Measurements from ENCODE around the gene TRNT1. TPM values are rescaled to one million over a fixed set of nuclear protein-coding genes. Genes with fewer than 3 reads are reported as not detected.
A peak's percentile ranks its signal among the peaks of the same experiment; 100 is the strongest.

Gene TRNT1
- total RNA-seq: 10 to 100 TPM; 10.3 to 20.8 (median 17.0) TPM

DNA sequence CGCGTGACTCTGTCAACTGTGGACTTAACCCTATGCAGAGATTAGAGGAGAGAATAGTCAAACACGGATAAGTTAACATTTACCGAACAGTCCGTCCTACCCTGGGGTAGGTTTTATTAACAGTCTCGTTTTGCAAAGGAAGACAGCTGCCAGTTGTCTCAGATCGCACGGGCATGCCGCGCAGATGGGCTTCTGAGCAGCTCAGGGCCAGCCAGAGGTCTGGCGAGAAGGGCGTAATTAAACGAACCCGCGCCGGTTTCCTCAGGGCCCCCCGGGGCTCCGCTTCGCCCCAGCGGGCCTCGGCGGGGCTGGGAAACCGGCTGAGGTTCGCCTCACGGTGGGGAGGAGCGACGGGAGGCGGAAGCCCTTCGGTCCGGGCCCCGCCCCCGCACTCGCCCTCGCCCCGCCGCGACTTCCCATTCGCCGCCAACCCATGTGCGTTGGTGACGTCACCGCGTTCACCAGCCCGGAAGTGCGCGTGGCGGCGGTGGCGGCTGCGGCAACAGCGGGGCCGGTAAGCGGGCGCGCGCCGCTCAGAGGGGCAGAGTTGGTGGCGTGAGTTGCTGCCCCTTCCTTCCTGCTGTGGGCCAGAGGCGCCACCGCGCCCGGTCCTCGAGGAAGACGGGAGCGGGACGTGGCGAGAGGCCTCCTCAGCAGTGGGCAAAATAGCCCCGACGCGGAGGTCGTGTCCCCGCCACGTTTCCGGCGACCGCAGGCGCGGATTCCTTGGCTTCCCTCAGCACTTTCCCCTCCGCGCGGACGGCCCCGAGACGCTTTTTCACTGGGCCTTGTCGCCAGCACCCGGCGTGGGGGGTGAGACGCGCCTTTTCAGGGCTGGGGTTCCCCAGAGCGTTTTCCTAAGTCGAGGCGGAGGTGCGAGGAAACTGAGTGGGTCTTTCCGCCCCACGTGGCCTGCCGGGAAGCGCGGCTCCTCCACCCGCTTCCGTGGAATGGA, at the start of gene TRNT1:
Gene TRNT1, plus strand, starts transcription at position 464 of the 955 bp plus-strand sequence. CDS start 2,101 bp downstream, outside the sequence.
- intact Hi-C loops (cut with DNase I): no loop called here
- H3K27me3 ChIP-seq: no peaks in the 10 kb centered on the region
- H3K4me1 ChIP-seq: peaks cover 7 to 37% (median 13%) of the 10 kb centered on the region in 3 donors
- WGBS, 2 donors: 1 to 3% methylated on average over 21 to 29 of the region's 100 CpGs
- TF ChIP-seq, protein P1, sequence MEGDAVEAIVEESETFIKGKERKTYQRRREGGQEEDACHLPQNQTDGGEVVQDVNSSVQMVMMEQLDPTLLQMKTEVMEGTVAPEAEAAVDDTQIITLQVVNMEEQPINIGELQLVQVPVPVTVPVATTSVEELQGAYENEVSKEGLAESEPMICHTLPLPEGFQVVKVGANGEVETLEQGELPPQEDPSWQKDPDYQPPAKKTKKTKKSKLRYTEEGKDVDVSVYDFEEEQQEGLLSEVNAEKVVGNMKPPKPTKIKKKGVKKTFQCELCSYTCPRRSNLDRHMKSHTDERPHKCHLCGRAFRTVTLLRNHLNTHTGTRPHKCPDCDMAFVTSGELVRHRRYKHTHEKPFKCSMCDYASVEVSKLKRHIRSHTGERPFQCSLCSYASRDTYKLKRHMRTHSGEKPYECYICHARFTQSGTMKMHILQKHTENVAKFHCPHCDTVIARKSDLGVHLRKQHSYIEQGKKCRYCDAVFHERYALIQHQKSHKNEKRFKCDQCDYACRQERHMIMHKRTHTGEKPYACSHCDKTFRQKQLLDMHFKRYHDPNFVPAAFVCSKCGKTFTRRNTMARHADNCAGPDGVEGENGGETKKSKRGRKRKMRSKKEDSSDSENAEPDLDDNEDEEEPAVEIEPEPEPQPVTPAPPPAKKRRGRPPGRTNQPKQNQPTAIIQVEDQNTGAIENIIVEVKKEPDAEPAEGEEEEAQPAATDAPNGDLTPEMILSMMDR (IDR thresholded peaks at IDR 0.05): peak in 1 of 6 experiments; percentile 7
- peak in 2 of 4 donors; percentile 89 to 92 for TF ChIP-seq POLR2A (IDR thresholded peaks at IDR 0.05)
- peaks cover 0 to 27% (median 3%) of the 10 kb centered on the region in 3 donors for H3K36me3 ChIP-seq
- DNase-seq: peak; percentile 49
- H3K27ac ChIP-seq: peak within 1 kb of the TSS; percentile 92 to 97 (median 95)
- no peaks in the 10 kb centered on the region for H3K9me3 ChIP-seq
- H3K4me3 ChIP-seq: peak within 1 kb of the TSS; percentile 90 to 98 (median 92)

DNA sequence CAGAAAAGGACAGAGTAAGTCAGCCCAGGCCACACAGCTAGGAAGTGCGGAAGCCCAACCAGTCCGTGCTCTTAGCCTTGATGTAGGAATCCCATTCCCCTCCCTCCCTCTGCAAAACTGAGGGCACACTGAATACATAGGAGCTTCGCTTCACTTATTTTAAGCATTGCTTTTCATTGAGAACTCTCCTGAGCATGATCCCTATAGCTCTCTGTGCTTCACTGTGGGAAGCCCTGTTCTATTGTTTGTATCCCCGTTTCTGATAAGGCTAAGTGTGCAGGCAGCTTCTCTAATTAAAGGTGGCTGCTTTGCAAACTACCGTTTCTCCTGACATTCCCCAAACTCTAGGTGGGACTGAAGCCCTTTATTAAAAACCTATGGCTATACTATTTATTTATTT, 46.4 kb upstream of the TRNT1 start:
- no peak overlapping the region for H3K4me3 ChIP-seq
- no peaks in the 10 kb centered on the region for H3K9me3 ChIP-seq
- H3K27me3 ChIP-seq: no peaks in the 10 kb centered on the region
- no peaks in the 10 kb centered on the region for H3K36me3 ChIP-seq
- intact Hi-C loops (cut with DNase I): no loop called here
- H3K4me1 ChIP-seq: no peaks in the 10 kb centered on the region
- no peak overlapping the region for H3K27ac ChIP-seq
- 52 to 67% methylated on average over 4 to 5 of the region's 5 CpGs for WGBS, 2 donors
- DNase-seq: no peak
- TF ChIP-seq, protein P1 (IDR thresholded peaks at IDR 0.05): no peak
- no peak for TF ChIP-seq POLR2A (IDR thresholded peaks at IDR 0.05)

DNA sequence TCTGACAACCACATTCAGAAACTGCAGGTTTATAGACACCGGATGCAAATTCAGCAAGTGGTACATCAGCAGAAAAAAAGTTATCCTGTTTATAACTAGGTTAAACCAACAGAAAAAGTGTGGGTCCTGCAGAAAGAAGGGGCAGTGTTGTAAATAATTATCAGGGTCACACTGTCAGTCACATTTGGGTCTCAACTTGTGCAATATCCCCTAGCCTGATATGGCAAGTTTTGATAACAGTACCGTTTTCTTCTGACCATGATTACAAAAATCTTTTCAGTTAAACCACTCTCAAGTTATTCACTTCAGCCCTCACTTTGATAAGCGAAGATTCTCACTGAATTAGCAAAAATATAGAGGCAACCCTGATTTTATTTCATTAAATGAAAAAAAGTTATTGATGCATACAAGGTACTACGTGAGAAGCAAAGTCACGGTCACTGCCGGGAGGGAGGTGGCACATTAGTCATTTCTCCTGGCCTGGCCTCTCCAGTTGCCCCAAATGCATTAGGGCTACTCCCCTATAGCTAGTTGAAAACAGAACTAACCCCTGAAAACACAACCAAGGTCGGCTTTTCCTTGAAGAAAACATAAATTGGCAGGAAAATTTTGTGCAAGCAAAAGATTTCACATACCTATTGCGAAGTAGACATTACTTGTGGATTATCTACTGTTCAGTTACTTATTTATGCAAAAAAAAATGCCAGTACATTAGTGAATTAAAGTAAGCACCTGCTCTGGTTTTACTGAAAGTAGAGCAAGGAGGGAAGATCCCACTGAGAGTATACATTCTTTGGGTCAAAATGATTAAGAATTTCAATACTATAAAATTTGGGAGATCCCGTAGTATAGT, 45.1 kb upstream of the TRNT1 start:
- Histone ChIP-seq H3K4me3 (no peak overlapping the region), H3K9me3 (no peaks in the 10 kb centered on the region), H3K4me1 (no peaks in the 10 kb centered on the region), H3K36me3 (no peaks in the 10 kb centered on the region), H3K27me3 (no peaks in the 10 kb centered on the region), H3K27ac (no peak overlapping the region)
- intact Hi-C loops (cut with DNase I): no loop called here
- no peak for DNase-seq
- WGBS, 2 donors: 63 to 71% methylated on average over 9 of the region's 9 CpGs
- TF ChIP-seq, protein P1 (IDR thresholded peaks at IDR 0.05): no peak
- no peak for TF ChIP-seq POLR2A (IDR thresholded peaks at IDR 0.05)

DNA sequence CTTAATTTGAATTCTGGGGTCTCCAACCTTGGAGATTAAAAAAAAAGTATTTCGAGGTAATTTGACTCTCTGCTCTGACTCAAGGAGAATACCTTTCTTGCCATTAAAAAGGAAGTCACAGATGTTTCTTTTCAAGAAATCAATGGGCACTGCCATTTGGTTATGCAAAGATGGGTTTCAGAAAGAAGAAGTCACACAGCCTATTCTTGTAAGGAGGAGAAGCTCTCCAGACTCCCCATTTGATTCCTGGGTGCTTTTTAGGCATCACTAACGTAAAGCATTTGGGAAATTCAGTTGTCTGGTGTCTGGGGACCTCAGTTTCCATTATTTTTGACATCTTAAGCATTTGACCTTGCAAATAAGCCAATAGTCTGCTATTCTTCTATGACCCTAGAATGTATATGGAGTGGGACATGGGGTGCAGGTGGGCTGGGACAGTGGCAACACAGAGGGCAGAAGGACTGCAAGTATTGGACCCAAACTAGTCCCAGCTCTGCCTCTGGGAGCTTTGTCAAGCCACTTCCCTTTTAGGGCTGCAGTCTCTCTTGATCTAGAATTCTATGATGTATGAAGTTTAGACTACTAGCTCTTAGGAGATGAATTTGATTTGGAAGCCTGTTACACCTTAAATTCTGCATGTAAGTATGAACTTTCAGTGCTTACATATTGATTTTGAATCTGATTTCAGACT, 44.4 kb upstream of the TRNT1 start:
- WGBS, 2 donors: 42 to 56% methylated on average over 2 of the region's 2 CpGs
- DNase-seq: no peak

More for the DNA sequence above, 44.4 kb upstream of the TRNT1 start:
- no peak overlapping the region for H3K27ac ChIP-seq
- intact Hi-C loops (cut with DNase I): no loop called here
- H3K36me3 ChIP-seq: no peaks in the 10 kb centered on the region
- no peaks in the 10 kb centered on the region for H3K9me3 ChIP-seq
- no peak for TF ChIP-seq POLR2A (IDR thresholded peaks at IDR 0.05)
- TF ChIP-seq, protein P1 (IDR thresholded peaks at IDR 0.05): no peak
- H3K27me3 ChIP-seq: no peaks in the 10 kb centered on the region
- no peaks in the 10 kb centered on the region for H3K4me1 ChIP-seq
- no peak overlapping the region for H3K4me3 ChIP-seq
